Measurements from ENCODE around the gene TIGD3. TPM values are rescaled to one million over a fixed set of nuclear protein-coding genes. Genes with fewer than 3 reads are reported as not detected.

TIGD3 gene
- total and polyA plus RNA-seq, 2 of the 13 experiments (the other 11 are each of a cell fraction or from before 2014, with no cell fraction given), result 0.49 to 4.9 TPM

DNA sequence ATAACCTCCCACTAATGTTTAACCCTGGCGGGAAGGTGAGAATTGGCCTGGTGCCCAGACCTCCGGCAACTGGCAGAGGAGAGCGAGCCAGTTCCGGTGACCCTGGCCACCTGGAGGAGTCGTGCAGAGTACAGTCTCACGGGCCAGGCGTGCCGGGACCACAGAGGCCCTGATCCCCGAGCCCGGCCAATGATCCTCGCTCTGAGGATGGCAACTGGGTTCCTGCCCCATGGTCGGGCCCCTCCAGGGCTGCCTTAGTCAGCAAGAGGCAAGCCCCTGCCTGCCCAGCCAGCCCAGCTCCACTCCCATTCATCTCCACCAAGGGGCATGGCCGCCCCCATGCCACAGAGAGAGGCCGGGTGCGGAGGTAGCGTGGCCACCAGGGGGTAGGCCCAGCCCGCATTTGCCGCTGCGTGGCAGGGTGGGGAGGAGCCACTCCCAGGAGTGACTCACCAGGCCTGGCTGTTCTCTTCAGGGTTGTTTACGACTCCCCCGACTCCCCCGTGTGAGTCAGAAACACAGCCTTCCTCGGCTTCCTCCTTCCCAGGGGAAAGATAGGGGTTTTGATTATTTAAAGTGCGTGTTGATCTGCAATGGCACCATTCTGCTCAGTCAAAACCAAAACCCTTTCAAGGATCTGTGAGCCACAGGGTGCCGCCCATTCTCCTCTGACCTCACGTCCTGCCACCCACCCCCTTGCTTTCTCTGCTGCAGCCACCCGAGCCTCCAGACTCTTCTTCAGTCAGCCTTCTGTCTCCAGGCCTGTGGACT is 27.7 kb downstream of the TIGD3 start, which contains the start of gene SLC25A45 (continued):
- TF ChIP-seq ZNF446 (CRISPR knock-in tag; IDR thresholded peaks at IDR 0.05), result peak; percentile 2; the same call in 1 of the 2 replicates
- TF ChIP-seq ZNF44 (CRISPR knock-in tag; IDR thresholded peaks at IDR 0.05), result no peak
- peak; percentile 83; the same call in 1 of the 2 replicates for TF ChIP-seq ZNF556 (CRISPR knock-in tag; IDR thresholded peaks at IDR 0.05; ENCODE audit: borderline replicate concordance)
- TF ChIP-seq SCMH1 (CRISPR knock-in tag; IDR thresholded peaks at IDR 0.05; ENCODE audit: borderline replicate concordance), result no peak
- TF ChIP-seq RBFOX2 (IDR thresholded peaks at IDR 0.05; ENCODE audit: low read depth, low read length), result peak; percentile 92
- no peak for TF ChIP-seq POLR2AphosphoS2 (IDR thresholded peaks at IDR 0.05; ENCODE audit: low read depth, low read length)
- TF ChIP-seq ZNF614 (CRISPR knock-in tag; IDR thresholded peaks at IDR 0.05; ENCODE audit: borderline replicate concordance), result peak; percentile 63
- no peak for TF ChIP-seq CBX5 (CRISPR knock-in tag; IDR thresholded peaks at IDR 0.05; ENCODE audit: borderline replicate concordance)
- peak; percentile 19 for TF ChIP-seq ZNF329 (CRISPR knock-in tag; IDR thresholded peaks at IDR 0.05; ENCODE audit: low read depth)
- no peak for TF ChIP-seq NFE2L2 (IDR thresholded peaks at IDR 0.05; ENCODE audit: low read length)
- peak; percentile 82; the same call in 1 of the 2 replicates for TF ChIP-seq MIXL1 (CRISPR knock-in tag; IDR thresholded peaks at IDR 0.05)
- TF ChIP-seq ZMYM2 (CRISPR knock-in tag; IDR thresholded peaks at IDR 0.05), result peak; percentile 85; the same call in 1 of the 2 replicates
- TF ChIP-seq ZFP82 (CRISPR knock-in tag; IDR thresholded peaks at IDR 0.05; ENCODE audit: borderline replicate concordance), result peak; percentile 56; the same call in 1 of the 2 replicates
- no peak; the same call in none of the 2 replicates for TF ChIP-seq ZNF362 (CRISPR knock-in tag; IDR thresholded peaks at IDR 0.05; ENCODE audit: borderline replicate concordance)
- TF ChIP-seq SNRNP70 (IDR thresholded peaks at IDR 0.05; ENCODE audit: low read depth, low read length), result no peak
- TF ChIP-seq MTA3 (CRISPR knock-in tag; IDR thresholded peaks at IDR 0.05), result no peak
- TF ChIP-seq, protein P1, sequence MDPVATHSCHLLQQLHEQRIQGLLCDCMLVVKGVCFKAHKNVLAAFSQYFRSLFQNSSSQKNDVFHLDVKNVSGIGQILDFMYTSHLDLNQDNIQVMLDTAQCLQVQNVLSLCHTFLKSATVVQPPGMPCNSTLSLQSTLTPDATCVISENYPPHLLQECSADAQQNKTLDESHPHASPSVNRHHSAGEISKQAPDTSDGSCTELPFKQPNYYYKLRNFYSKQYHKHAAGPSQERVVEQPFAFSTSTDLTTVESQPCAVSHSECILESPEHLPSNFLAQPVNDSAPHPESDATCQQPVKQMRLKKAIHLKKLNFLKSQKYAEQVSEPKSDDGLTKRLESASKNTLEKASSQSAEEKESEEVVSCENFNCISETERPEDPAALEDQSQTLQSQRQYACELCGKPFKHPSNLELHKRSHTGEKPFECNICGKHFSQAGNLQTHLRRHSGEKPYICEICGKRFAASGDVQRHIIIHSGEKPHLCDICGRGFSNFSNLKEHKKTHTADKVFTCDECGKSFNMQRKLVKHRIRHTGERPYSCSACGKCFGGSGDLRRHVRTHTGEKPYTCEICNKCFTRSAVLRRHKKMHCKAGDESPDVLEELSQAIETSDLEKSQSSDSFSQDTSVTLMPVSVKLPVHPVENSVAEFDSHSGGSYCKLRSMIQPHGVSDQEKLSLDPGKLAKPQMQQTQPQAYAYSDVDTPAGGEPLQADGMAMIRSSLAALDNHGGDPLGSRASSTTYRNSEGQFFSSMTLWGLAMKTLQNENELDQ (CRISPR knock-in tag; IDR thresholded peaks at IDR 0.05; ENCODE audit: borderline replicate concordance), result no peak
- TF ChIP-seq SIN3B (IDR thresholded peaks at IDR 0.05; ENCODE audit: low read length), result no peak
- peak; percentile 59; the same call in 1 of the 2 replicates for TF ChIP-seq JUNB (CRISPR knock-in tag; IDR thresholded peaks at IDR 0.05; ENCODE audit: borderline replicate concordance)
- TF ChIP-seq ZNF564 (CRISPR knock-in tag; IDR thresholded peaks at IDR 0.05), result peak; percentile 58; the same call in 1 of the 2 replicates
- TF ChIP-seq SALL2 (CRISPR knock-in tag; IDR thresholded peaks at IDR 0.05), result no peak
- no peak for TF ChIP-seq NFYC (CRISPR knock-in tag; IDR thresholded peaks at IDR 0.05)
- no peak for TF ChIP-seq ZNF75D (CRISPR knock-in tag; IDR thresholded peaks at IDR 0.05; ENCODE audit: borderline replicate concordance)
- peak; percentile 43; the same call in 1 of the 3 replicates for TF ChIP-seq MXI1 (IDR thresholded peaks at IDR 0.05; ENCODE audit: borderline replicate concordance, low read depth, low read length)
- TF ChIP-seq ZNF644 (CRISPR knock-in tag; IDR thresholded peaks at IDR 0.05; ENCODE audit: low read depth), result no peak
- TF ChIP-seq, protein P2, sequence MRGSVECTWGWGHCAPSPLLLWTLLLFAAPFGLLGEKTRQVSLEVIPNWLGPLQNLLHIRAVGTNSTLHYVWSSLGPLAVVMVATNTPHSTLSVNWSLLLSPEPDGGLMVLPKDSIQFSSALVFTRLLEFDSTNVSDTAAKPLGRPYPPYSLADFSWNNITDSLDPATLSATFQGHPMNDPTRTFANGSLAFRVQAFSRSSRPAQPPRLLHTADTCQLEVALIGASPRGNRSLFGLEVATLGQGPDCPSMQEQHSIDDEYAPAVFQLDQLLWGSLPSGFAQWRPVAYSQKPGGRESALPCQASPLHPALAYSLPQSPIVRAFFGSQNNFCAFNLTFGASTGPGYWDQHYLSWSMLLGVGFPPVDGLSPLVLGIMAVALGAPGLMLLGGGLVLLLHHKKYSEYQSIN (CRISPR knock-in tag; IDR thresholded peaks at IDR 0.05; ENCODE audit: borderline replicate concordance), result no peak
- no peak for TF ChIP-seq MAFF (IDR thresholded peaks at IDR 0.05; ENCODE audit: low read depth, low read length)
- peak; percentile 74; the same call in 1 of the 2 replicates for TF ChIP-seq ZNF589 (CRISPR knock-in tag; conservative IDR thresholded peaks at IDR 0.05)
